GM12878 (cell line): ENCODE measurements around the gene SPTBN1.

Experiments used
- CHD2 ChIP-seq: IDR thresholded peaks from 2 replicates; pipeline ENCODE4 v1.6.1; 2011; ENCODE audit warnings: low read depth, low read length, improper control_type of control experiment, borderline replicate concordance
- CTCF ChIP-seq, 3 experiments: IDR thresholded peaks in 2 of 3; conservative IDR thresholded peaks in 1 of 3; 2 replicates each; pipeline ENCODE4 v1.5.1; 2011; ENCODE audit warnings: low read depth in 3 of 3, low read length in 3 of 3, mild to moderate bottlenecking in 3 of 3, control low read depth in 2 of 3, moderate library complexity in 2 of 3, inconsistent platforms in 1 of 3, mixed read lengths in 1 of 3; ENCODE audit not compliant: control insufficient read depth in 2 of 3, insufficient read depth in 1 of 3; ENCODE audit errors: extremely low read depth in 1 of 3
- E2F4 ChIP-seq: IDR thresholded peaks from 2 replicates; pipeline ENCODE4 v1.6.1; 2012; ENCODE audit warnings: low read depth, low read length, improper control_type of control experiment
- FOS ChIP-seq: IDR thresholded peaks from 3 replicates; pipeline ENCODE4 v1.6.1; 2011; ENCODE audit warnings: borderline replicate concordance; ENCODE audit not compliant: insufficient read length; ENCODE audit errors: extremely low read depth
- IRF3 ChIP-seq: fragments of 450-650 bp; IDR thresholded peaks from 2 replicates; pipeline ENCODE4 v1.6.1; 2014; ENCODE audit warnings: mild to moderate bottlenecking
- MEF2A ChIP-seq: IDR thresholded peaks from 2 replicates; pipeline ENCODE4 v1.6.1; 2011; ENCODE audit warnings: low read depth, mild to moderate bottlenecking, low read length, moderate library complexity; ENCODE audit not compliant: insufficient read depth
- PRDM15 ChIP-seq: fragments of 450-650 bp; formaldehyde crosslinking; IDR thresholded peaks from 2 replicates; pipeline ENCODE4 v1.4.0; 2020; ENCODE audit warnings: mild to moderate bottlenecking, moderate library complexity
- REST ChIP-seq: IDR thresholded peaks from 2 replicates; pipeline ENCODE4 v1.6.1; 2012; ENCODE audit warnings: mild to moderate bottlenecking, low read depth, low read length
- RFX5 ChIP-seq: IDR thresholded peaks from 2 replicates; pipeline ENCODE4 v1.6.1; 2011; ENCODE audit warnings: low read depth, low read length, improper control_type of control experiment
- SKIL ChIP-seq: fragments of 450-650 bp; IDR thresholded peaks from 2 replicates; pipeline ENCODE4 v1.6.1; 2017; ENCODE audit warnings: mild to moderate bottlenecking, low read depth, inconsistent platforms; ENCODE audit not compliant: poor library complexity, severe bottlenecking
- SMC3 ChIP-seq: IDR thresholded peaks from 2 replicates; pipeline ENCODE4 v1.6.1; 2011; ENCODE audit warnings: low read length, improper control_type of control experiment, borderline replicate concordance
- SUPT20H ChIP-seq: IDR thresholded peaks from 2 replicates; pipeline ENCODE4 v1.6.1; 2011; ENCODE audit warnings: low read depth, mild to moderate bottlenecking, low read length, moderate library complexity, borderline replicate concordance; ENCODE audit not compliant: control insufficient read depth
- YY1 ChIP-seq: IDR thresholded peaks from 2 replicates; pipeline ENCODE4 v1.6.1; 2011; ENCODE audit warnings: low read depth, mild to moderate bottlenecking, low read length

GRCh38 chr2:54634564-54635511 lies 178.7 kb downstream of the SPTBN1 start:
- TF ChIP-seq CTCF (IDR thresholded peaks at IDR 0.05 in 2 of 3, conservative IDR thresholded peaks at IDR 0.05 in 1 of 3; ENCODE audit: control insufficient read depth in 2 of 3, extremely low read depth in 1 of 3, insufficient read depth in 1 of 3, low read depth in 3 of 3, low read length in 3 of 3) (no peak), SUPT20H (no peak), CHD2 (peak; percentile 30; the same call in 1 of the 2 replicates), E2F4 (no peak), PRDM15 (CRISPR knock-in tag) (0 out of 2 replicates have a peak, but pooled peaks have one; percentile 8), SKIL (peak; percentile 88), SMC3 (no peak), RFX5 (no peak), REST (0 out of 2 replicates have a peak, but pooled peaks have one; percentile 16), YY1 (peak; percentile 14; the same call in 1 of the 2 replicates), IRF3 (no peak), MEF2A (0 out of 2 replicates have a peak, but pooled peaks have one; percentile 8), FOS (no peak)
